Mesendoderm (in vitro differentiated cells): ENCODE results near the gene TUBA1A. TPM values are rescaled to one million over a fixed set of nuclear protein-coding genes. Genes with fewer than 3 reads are reported as not detected.

Experiments used
- DNase-seq: peaks from one replicate; pipeline ENCODE4 v3.0.0; 2013
- H2AK5ac ChIP-seq: 2 replicates; pipeline ENCODE4 v1.6.1; 2013; ENCODE audit warnings: low read length, inconsistent platforms
- H2BK120ac ChIP-seq: 2 replicates; pipeline ENCODE4 v1.6.1; 2013; ENCODE audit warnings: low read depth, mild to moderate bottlenecking, low read length, moderate library complexity, mixed read lengths
- H2BK15ac ChIP-seq: replicated peaks from 2 replicates; pipeline ENCODE4 v1.6.1; 2013; ENCODE audit warnings: low read depth, mild to moderate bottlenecking, moderate library complexity
- H2BK5ac ChIP-seq: 2 replicates; pipeline ENCODE4 v1.6.1; 2013; ENCODE audit warnings: low read length, inconsistent platforms
- H3K18ac ChIP-seq: 2 replicates; pipeline ENCODE4 v1.6.1; 2013; ENCODE audit warnings: mild to moderate bottlenecking, low read length, mixed read lengths
- H3K23ac ChIP-seq: one replicate; pipeline ENCODE4 v1.6.1; 2013; ENCODE audit warnings: low read length
- H3K27ac ChIP-seq: 2 replicates; pipeline ENCODE4 v1.5.1; 2013; ENCODE audit warnings: low read depth, mild to moderate bottlenecking, inconsistent platforms, low read length, moderate library complexity
- H3K27me3 ChIP-seq: 2 replicates; pipeline ENCODE4 v1.6.1; 2013; ENCODE audit warnings: low read length, control low read depth, mild to moderate bottlenecking, inconsistent platforms; ENCODE audit not compliant: insufficient read depth, poor library complexity
- H3K36me3 ChIP-seq: 2 replicates; pipeline ENCODE4 v1.6.1; 2013; ENCODE audit warnings: low read length, inconsistent platforms; ENCODE audit not compliant: control insufficient read depth, insufficient read depth
- H3K4ac ChIP-seq: one replicate; pipeline ENCODE4 v1.6.1; 2013; ENCODE audit warnings: low read depth, mild to moderate bottlenecking, low read length, moderate library complexity
- H3K4me1 ChIP-seq: 2 replicates; pipeline ENCODE4 v1.6.1; 2013; ENCODE audit warnings: low read depth, low read length, inconsistent platforms; ENCODE audit not compliant: control insufficient read depth
- H3K4me2 ChIP-seq: 2 replicates; pipeline ENCODE4 v1.6.1; 2013; ENCODE audit warnings: low read length
- H3K4me3 ChIP-seq: 2 replicates; pipeline ENCODE4 v1.5.1; 2013; ENCODE audit warnings: mild to moderate bottlenecking, low read length
- H3K56ac ChIP-seq: one replicate; pipeline ENCODE4 v1.6.1; 2013; ENCODE audit warnings: low read length
- H3K79me1 ChIP-seq: 2 replicates; pipeline ENCODE4 v1.6.1; 2013; ENCODE audit warnings: low read length, inconsistent platforms
- H3K79me2 ChIP-seq: 2 replicates; pipeline ENCODE4 v1.6.1; 2013; ENCODE audit warnings: mild to moderate bottlenecking, low read length; ENCODE audit not compliant: control insufficient read depth, insufficient read depth
- H3K9ac ChIP-seq: 2 replicates; pipeline ENCODE4 v1.6.1; 2013; ENCODE audit warnings: low read length, inconsistent platforms
- H4K5ac ChIP-seq: one replicate; pipeline ENCODE4 v1.6.1; 2013; ENCODE audit warnings: low read length
- H4K8ac ChIP-seq: one replicate; pipeline ENCODE4 v1.6.1; 2013; ENCODE audit warnings: low read depth, mild to moderate bottlenecking, control low read depth, low read length, moderate library complexity
- WGBS: extraction: QIAGEN DNeasy Blood & Tissue Kit; methylation state at CpG from one replicate; pipeline ENCODE4 v1.1.7; 2013; ENCODE audit warnings: low lambda C conversion rate, missing lambda C conversion rate; ENCODE audit not compliant: insufficient coverage; ENCODE audit errors: extremely low coverage; 5-methylcytosine and 5-hydroxymethylcytosine counted together
- polyA plus RNA-seq, 2 experiments: library from polyadenylated mRNA; stranded (reverse); fragments of 200-250 nt; gene quantifications; one replicate each; pipeline ENCODE4 v1.2.3, GENCODE V29; 2013

The TUBA1A gene
- 326 TPM for polyA plus RNA-seq (2013, experiment 1 of 2)
- polyA plus RNA-seq (2013, experiment 2 of 2): 332 TPM

GRCh38 chr12:49188916-49189367 lies at the start of gene TUBA1A:
TUBA1A (minus strand) TSS chr12:49189080; CDS start chr12:49188979, 101 bp downstream.
- no peak within 1 kb of the TSS for H2BK120ac ChIP-seq
- H4K8ac ChIP-seq: no peak within 1 kb of the TSS
- peak within 1 kb of the TSS; percentile 58 for H3K4ac ChIP-seq
- no peak within 1 kb of the TSS for H2BK15ac ChIP-seq
- H3K23ac ChIP-seq: peak within 1 kb of the TSS; percentile 45
- peak within 1 kb of the TSS; percentile 89 for H3K4me3 ChIP-seq
- WGBS: no CpG with 5 or more reads among the region's 26 CpGs
- H3K79me2 ChIP-seq: peaks cover 5% of the 10 kb centered on the region
- peak within 1 kb of the TSS; percentile 80 for H3K27ac ChIP-seq
- H3K27me3 ChIP-seq: no peaks in the 10 kb centered on the region
- no peaks in the 10 kb centered on the region for H3K36me3 ChIP-seq
- H3K4me2 ChIP-seq: peak within 1 kb of the TSS; percentile 66
- peak within 1 kb of the TSS; percentile 93 for H3K56ac ChIP-seq
- H2BK5ac ChIP-seq: no peak within 1 kb of the TSS
- H3K9ac ChIP-seq: peak within 1 kb of the TSS; percentile 92
- H2AK5ac ChIP-seq: no peak within 1 kb of the TSS
- H3K4me1 ChIP-seq: no peaks in the 10 kb centered on the region
- H4K5ac ChIP-seq: no peak within 1 kb of the TSS
- DNase-seq: peak; percentile 100
- H3K79me1 ChIP-seq: peaks cover 3% of the 10 kb centered on the region
- peak within 1 kb of the TSS; percentile 9 for H3K18ac ChIP-seq

GRCh38 chr12:49236423-49236822 lies 47.5 kb upstream of the TUBA1A start:
- H4K5ac ChIP-seq: no peak overlapping the region
- H3K27me3 ChIP-seq: no peaks in the 10 kb centered on the region
- H3K23ac ChIP-seq: no peak overlapping the region
- no peaks in the 10 kb centered on the region for H3K79me2 ChIP-seq
- no peak overlapping the region for H3K18ac ChIP-seq
- H2AK5ac ChIP-seq: no peak overlapping the region
- no peak for DNase-seq
- peaks cover 4% of the 10 kb centered on the region for H3K4me1 ChIP-seq
- H4K8ac ChIP-seq: no peak overlapping the region
- H3K79me1 ChIP-seq: no peaks in the 10 kb centered on the region
- WGBS: no CpG with 5 or more reads among the region's 1 CpG
- no peak overlapping the region for H2BK5ac ChIP-seq
- H3K4me2 ChIP-seq: no peak overlapping the region
- H3K27ac ChIP-seq: no peak overlapping the region
- H2BK120ac ChIP-seq: no peak overlapping the region
- H3K36me3 ChIP-seq: no peaks in the 10 kb centered on the region
- H2BK15ac ChIP-seq: no peak overlapping the region
- no peak overlapping the region for H3K4ac ChIP-seq
- no peak overlapping the region for H3K56ac ChIP-seq
- H3K4me3 ChIP-seq: no peak overlapping the region
- H3K9ac ChIP-seq: no peak overlapping the region

GRCh38 chr12:49233842-49234526 lies 45.1 kb upstream of the TUBA1A start:
- no CpG with 5 or more reads among the region's 19 CpGs for WGBS
- peaks cover 4% of the 10 kb centered on the region for H3K4me1 ChIP-seq

GRCh38 chr12:49232940-49233841 lies 44.3 kb upstream of the TUBA1A start:
- H3K18ac ChIP-seq: no peak overlapping the region
- no peak overlapping the region for H2BK120ac ChIP-seq
- H3K9ac ChIP-seq: peak overlapping the region; percentile 38
- H3K4me2 ChIP-seq: no peak overlapping the region
- no peak overlapping the region for H3K4ac ChIP-seq
- H3K4me3 ChIP-seq: no peak overlapping the region
- H3K79me2 ChIP-seq: no peaks in the 10 kb centered on the region
- no peak overlapping the region for H2BK15ac ChIP-seq
- no peak overlapping the region for H4K8ac ChIP-seq
- no CpG with 5 or more reads among the region's 25 CpGs for WGBS
- H3K27ac ChIP-seq: no peak overlapping the region
- H3K4me1 ChIP-seq: peaks cover 4% of the 10 kb centered on the region
- no peaks in the 10 kb centered on the region for H3K36me3 ChIP-seq
- no peaks in the 10 kb centered on the region for H3K79me1 ChIP-seq
- peak overlapping the region; percentile 17 for H4K5ac ChIP-seq
- peak; percentile 68 for DNase-seq
- no peaks in the 10 kb centered on the region for H3K27me3 ChIP-seq
- no peak overlapping the region for H3K23ac ChIP-seq
- H2BK5ac ChIP-seq: no peak overlapping the region
- peak overlapping the region; percentile 83 for H3K56ac ChIP-seq
- no peak overlapping the region for H2AK5ac ChIP-seq

More at GRCh38 chr12:49233842-49234526, 45.1 kb upstream of the TUBA1A start:
- Histone ChIP-seq H2BK5ac (no peak overlapping the region), H2AK5ac (no peak overlapping the region), H2BK15ac (no peak overlapping the region), H3K36me3 (no peaks in the 10 kb centered on the region), H2BK120ac (no peak overlapping the region), H3K23ac (no peak overlapping the region), H3K4me2 (no peak overlapping the region), H3K9ac (peak overlapping the region; percentile 53), H3K18ac (no peak overlapping the region), H4K5ac (no peak overlapping the region), H3K27me3 (no peaks in the 10 kb centered on the region), H3K27ac (no peak overlapping the region), H4K8ac (no peak overlapping the region), H3K79me1 (no peaks in the 10 kb centered on the region), H3K4ac (no peak overlapping the region), H3K79me2 (no peaks in the 10 kb centered on the region), H3K4me3 (no peak overlapping the region), H3K56ac (peak overlapping the region; percentile 85)
- DNase-seq: no peak

GRCh38 chr12:49231878-49232655 lies 43.2 kb upstream of the TUBA1A start:
- H3K4me3 ChIP-seq: no peak overlapping the region
- H4K8ac ChIP-seq: no peak overlapping the region
- no peaks in the 10 kb centered on the region for H3K79me2 ChIP-seq
- H2BK15ac ChIP-seq: no peak overlapping the region
- H3K4me1 ChIP-seq: peaks cover 4% of the 10 kb centered on the region
- no CpG with 5 or more reads among the region's 9 CpGs for WGBS
- peak; percentile 30 for DNase-seq
- no peaks in the 10 kb centered on the region for H3K79me1 ChIP-seq
- no peaks in the 10 kb centered on the region for H3K27me3 ChIP-seq
- H2BK5ac ChIP-seq: no peak overlapping the region
- H3K9ac ChIP-seq: no peak overlapping the region
- no peak overlapping the region for H2AK5ac ChIP-seq
- H3K36me3 ChIP-seq: no peaks in the 10 kb centered on the region
- no peak overlapping the region for H3K18ac ChIP-seq
- no peak overlapping the region for H3K4ac ChIP-seq
- H4K5ac ChIP-seq: no peak overlapping the region
- no peak overlapping the region for H3K56ac ChIP-seq
- H3K27ac ChIP-seq: no peak overlapping the region
- no peak overlapping the region for H3K23ac ChIP-seq
- H3K4me2 ChIP-seq: no peak overlapping the region
- H2BK120ac ChIP-seq: no peak overlapping the region
